Measurements from ENCODE around the gene ANXA10.
"Not testable (repeated sequence)": the region's sequence is repeated elsewhere in the genome, so short reads cannot be mapped to it uniquely, and the experiment has no call there.

The ANXA10 gene

DNA sequence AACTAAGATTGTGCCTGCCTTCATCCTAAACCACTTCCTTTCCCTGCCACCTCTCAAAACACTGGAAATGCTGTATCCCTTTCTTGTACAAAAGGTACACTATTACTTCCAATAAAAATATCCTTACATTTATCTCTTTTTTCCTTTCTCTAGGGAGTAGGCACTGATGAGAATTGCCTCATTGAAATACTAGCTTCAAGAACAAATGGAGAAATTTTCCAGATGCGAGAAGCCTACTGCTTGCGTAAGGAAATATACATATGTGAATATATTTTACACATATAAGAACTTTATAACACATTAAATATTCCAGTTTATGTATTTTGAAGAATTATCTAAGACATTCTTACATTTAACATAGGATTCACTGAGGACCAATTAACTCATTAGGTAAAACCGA lies 71.7 kb downstream of the ANXA10 start:
- DNase-seq: no peak

DNA sequence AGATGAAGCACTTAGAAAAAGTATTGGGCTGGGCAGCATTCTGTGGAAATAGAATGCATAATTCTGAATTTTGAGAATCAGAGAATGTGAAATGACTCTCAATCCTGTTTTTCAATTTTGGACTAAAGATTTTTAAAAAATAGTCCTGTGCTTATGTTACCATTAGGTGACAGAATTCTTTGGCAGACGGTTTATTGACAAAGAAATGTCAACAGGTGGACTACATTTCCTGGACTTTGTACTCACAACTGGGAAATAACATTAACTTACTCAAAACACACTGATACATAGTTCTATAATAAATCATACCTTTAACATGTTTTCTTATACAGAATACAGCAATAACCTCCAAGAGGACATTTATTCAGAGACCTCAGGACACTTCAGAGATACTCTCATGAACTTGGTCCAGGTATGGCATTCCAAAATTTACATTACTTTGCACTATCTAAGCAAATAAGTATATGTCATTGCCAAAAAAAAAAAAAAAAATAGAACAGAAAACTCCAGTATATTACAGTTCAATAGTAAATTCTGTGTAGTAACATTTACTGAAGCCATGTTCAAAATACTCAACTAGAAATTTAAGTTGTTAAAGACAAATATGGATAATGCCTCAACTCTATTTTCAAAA lies 72.7 kb downstream of the ANXA10 start:
- DNase-seq: no peak

DNA sequence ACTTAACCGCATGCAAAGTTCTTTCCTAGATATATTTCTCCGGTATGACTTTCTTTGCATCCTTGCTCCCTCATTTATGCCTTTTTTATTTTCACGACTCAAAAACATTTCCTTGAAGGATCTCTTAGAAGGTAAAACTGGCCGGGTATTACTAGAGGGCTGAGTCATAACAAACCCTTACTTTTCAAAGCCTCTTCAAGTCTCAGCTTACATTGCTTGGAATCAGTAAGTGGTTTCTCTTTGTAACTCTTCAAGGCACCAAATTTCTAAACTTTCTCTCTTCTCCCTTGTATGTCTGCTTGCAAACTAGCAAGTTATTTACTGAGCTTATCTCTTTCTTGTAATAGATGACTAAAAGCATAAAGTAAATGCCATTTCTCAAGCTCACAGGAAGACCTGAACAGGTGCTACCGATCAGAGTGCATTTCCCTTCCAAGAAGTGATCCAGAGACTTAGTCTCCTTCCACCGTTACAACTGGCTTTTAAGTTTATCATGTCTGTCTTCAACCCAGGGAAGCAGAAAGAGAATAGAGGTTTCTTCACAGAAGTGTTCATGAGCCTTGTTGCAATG lies 75.5 kb downstream of the ANXA10 start:
- DNase-seq: no peak

GRCh38 chr4:168174308-168174707 lies 82.0 kb downstream of the ANXA10 start:
- DNase-seq: no peak

DNA sequence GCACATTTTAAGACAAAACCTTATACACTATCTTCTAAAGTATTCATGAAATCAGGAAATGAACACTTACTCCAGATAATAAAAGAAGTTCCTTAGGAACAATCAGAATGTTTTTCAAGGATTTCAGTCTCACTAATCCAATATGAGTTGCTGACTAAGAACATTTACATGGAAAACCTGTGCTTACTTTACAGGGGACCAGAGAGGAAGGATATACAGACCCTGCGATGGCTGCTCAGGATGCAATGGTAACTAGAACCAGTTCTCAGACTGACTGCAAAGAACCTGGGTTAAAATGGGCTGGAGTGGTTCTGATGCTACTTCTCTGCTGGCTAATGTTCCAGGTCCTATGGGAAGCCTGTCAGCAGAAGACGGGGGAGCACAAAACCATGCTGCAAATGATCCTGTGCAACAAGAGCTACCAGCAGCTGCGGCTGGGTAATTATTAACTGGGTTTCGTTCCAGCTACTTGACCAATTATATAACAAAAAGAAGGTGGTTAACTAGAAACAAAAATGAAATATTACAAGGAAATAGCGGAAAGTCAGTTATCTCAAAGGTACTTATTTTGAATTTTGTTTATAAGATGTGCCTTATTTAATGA lies 85.3 kb downstream of the ANXA10 start:
- no peak for DNase-seq

- peak; percentile 1 for DNase-seq
Measured at GRCh38 chr4:168183717-168184571, 91.6 kb downstream of the ANXA10 start.

DNA sequence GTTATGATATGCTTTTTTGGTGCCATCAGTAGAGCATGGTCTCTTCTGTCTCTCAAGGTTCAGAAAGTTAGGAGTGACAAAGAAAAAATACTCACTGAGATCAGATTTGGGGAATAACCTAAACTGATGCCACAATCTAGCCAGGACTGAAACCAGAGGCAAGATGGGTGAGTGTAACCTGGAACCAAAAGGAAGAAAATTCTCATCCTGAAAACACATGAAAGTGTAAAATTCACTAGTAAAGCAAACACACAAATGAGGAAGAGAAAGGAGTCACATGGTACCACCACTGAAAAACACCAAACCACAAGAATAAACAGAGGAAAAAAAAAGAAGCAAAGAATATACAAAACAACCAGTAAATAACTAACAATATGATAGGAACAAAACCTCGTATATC lies 96.4 kb downstream of the ANXA10 start:
- DNase-seq: no peak

GRCh38 chr4:168197926-168198325 lies 105.6 kb downstream of the ANXA10 start:
- DNase-seq: no peak

- no peak for DNase-seq
Measured at GRCh38 chr4:168199260-168199957, 107.1 kb downstream of the ANXA10 start.

DNA sequence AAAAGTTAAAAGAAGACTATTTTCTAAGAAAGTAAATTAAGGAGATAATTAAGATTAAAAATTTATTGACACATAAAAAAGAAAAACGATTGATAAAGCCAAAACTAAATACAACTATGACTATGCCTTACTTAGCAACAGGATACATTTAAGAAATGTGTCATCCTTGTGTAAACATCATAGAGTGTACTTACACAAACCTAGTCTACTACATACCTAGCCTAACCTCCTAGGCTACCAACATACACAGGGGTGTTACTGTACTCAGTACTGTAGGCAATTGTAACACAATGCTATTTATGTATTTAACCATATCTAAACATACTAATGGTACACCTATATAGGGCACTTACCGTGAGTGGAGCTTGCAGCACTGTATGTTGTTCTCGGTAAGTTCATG lies 108.3 kb downstream of the ANXA10 start:
- DNase-seq: no peak

- no peak for DNase-seq
Measured at GRCh38 chr4:168203233-168203911, 111.0 kb downstream of the ANXA10 start.

DNA sequence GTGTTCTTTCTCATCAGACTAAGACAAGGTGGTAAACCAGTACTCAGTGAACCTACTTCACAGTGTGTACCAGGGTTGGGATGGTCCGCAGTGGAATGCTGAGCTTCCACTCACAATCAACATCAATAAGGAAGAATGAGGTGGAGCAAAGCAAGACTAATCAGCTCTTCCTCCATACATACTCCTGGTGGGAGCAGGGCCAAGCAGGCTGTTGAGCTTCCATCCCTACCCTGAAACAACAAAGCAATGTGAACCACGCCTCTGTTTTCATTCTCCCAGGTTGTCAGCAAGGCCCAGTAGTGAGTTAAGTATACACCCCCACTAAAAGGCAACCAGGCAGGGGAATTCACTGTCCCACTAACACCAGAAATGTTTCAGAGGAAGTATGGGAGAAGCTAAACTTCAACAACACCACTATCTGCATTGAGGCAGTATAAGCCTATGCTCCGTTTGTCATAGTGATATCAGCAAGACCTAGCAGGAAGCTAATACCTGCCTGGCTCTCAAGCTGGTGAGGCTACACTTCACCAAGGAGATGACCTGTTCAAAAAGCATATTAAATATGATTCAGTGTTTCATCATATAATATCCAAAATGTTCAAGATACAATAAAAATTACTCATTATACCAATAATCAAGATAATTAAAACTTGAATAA lies 116.7 kb downstream of the ANXA10 start:
- DNase-seq: no peak

- no peak for DNase-seq
Measured at GRCh38 chr4:168212656-168213055, 120.3 kb downstream of the ANXA10 start.

DNA sequence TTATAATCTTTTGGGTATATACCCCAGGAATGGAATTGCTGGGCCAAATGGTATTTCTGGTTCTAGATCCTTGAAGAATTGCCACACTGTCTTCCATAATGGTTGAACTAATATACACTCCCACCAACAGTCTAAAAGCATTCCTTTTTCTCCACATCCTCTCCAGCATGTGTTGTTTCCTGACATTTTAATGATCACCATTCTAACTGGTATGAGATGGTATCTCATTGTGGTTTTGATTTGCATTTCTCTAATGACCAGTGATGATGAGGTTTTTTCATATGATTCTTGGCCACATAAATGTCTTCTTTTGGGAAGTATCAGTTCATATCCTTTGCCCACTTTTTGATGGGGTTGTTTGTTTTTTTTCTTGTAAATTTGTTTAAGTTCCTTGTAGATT lies 121.2 kb downstream of the ANXA10 start:
- DNase-seq: not testable (repeated sequence)

DNA sequence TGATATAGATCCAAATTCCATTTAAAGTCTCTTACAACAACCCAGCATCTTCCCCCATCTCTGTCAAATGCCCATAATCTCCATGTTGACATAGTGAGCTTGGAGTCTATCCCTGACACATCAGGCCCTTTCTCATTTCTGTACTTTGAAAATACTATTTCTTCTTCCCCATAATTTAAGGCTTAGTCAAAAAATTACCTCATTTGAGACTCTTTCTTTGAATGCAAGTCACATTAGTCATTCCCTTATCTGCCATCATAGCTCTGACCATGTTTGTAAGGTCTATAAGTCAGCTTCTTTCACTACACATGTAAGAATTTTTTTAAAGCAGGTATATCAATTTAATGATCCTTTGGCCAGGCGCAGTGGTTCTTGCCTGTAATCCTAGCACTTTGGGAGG lies 126.3 kb downstream of the ANXA10 start:
- no peak for DNase-seq

GRCh38 chr4:168220893-168221292 lies 128.6 kb downstream of the ANXA10 start:
- no peak for DNase-seq

DNA sequence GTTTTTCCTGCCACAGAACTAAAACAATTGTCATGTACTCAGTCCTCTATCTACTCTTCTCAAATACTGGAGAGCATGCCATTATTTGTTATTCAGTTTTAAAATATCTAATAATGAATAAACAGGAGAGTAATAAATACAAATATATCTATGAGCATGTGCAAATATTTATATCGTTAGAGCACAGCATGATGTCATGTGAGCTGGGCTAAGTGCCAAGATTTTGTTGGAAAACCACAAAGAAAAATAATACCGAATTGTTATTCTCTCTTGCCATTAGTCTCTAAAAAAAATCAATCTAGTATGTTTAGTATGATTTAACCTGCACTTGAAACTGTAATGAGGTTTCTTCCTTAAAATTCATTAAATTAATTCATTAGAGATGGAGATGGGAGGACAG lies 129.0 kb downstream of the ANXA10 start:
- no peak for DNase-seq

Data from KG1 (cell line).